ENCODE measurements around the gene SEC14L5. TPM values are rescaled to one million over a fixed set of nuclear protein-coding genes. Genes with fewer than 3 reads are reported as not detected.

SEC14L5 gene
- polyA plus RNA-seq, 1 experiment, result 0.05 TPM

- no peak for TF ChIP-seq CTCF (IDR thresholded peaks at IDR 0.05; ENCODE audit: low read depth, low read length)
- H3K4me3 ChIP-seq (ENCODE audit: low read depth, low read length), result no peak overlapping the region
- DNase-seq (ENCODE audit: low read depth, low spot score), result no peak
- H3K27me3 ChIP-seq (ENCODE audit: control insufficient read depth, insufficient read depth, low read length), result no peaks in the 10 kb centered on the region
- POLR2A ChIA-PET, result interaction anchor here (1.0 kb wide), 1 partner anchor 31 kb away, joined by 3 read pairs; no protein-coding TSS in a partner anchor
- no peaks in the 10 kb centered on the region for H3K9me3 ChIP-seq (ENCODE audit: control insufficient read depth, insufficient read depth, low read length)
- H3K27ac ChIP-seq (ENCODE audit: low read depth, low read length), result no peak overlapping the region
- CTCF ChIA-PET, result interaction anchor here (1.4 kb wide), 1 partner anchor 43 kb away, joined by 3 read pairs; no protein-coding TSS in a partner anchor
Observed at GRCh38 chr16:4911970-4912386, 46.2 kb upstream of the SEC14L5 start.

GRCh38 chr16:4913130-4913773 is 44.9 kb upstream of the SEC14L5 start:
- TF ChIP-seq CTCF (IDR thresholded peaks at IDR 0.05; ENCODE audit: low read depth, low read length), result no peak
- no peak for DNase-seq (ENCODE audit: low read depth, low spot score)
- H3K27ac ChIP-seq (ENCODE audit: low read depth, low read length), result no peak overlapping the region
- H3K9me3 ChIP-seq (ENCODE audit: control insufficient read depth, insufficient read depth, low read length), result no peaks in the 10 kb centered on the region
- CTCF ChIA-PET, result no interaction called here
- H3K27me3 ChIP-seq (ENCODE audit: control insufficient read depth, insufficient read depth, low read length), result no peaks in the 10 kb centered on the region
- H3K4me3 ChIP-seq (ENCODE audit: low read depth, low read length), result no peak overlapping the region
- POLR2A ChIA-PET, result no interaction called here

GRCh38 chr16:4913774-4914525 is 44.2 kb upstream of the SEC14L5 start:
- ChIA-PET POLR2A (no interaction called here), CTCF (no interaction called here)
- no peak overlapping the region for H3K4me3 ChIP-seq (ENCODE audit: low read depth, low read length)
- H3K9me3 ChIP-seq (ENCODE audit: control insufficient read depth, insufficient read depth, low read length), result no peaks in the 10 kb centered on the region
- no peak for DNase-seq (ENCODE audit: low read depth, low spot score)
- no peak for TF ChIP-seq CTCF (IDR thresholded peaks at IDR 0.05; ENCODE audit: low read depth, low read length)
- no peaks in the 10 kb centered on the region for H3K27me3 ChIP-seq (ENCODE audit: control insufficient read depth, insufficient read depth, low read length)
- no peak overlapping the region for H3K27ac ChIP-seq (ENCODE audit: low read depth, low read length)

GRCh38 chr16:4914528-4915225 is 43.5 kb upstream of the SEC14L5 start:
- no peaks in the 10 kb centered on the region for H3K9me3 ChIP-seq (ENCODE audit: control insufficient read depth, insufficient read depth, low read length)
- no peak for TF ChIP-seq CTCF (IDR thresholded peaks at IDR 0.05; ENCODE audit: low read depth, low read length)
- peak overlapping the region; percentile 80 for H3K27ac ChIP-seq (ENCODE audit: low read depth, low read length)
- no peak for DNase-seq (ENCODE audit: low read depth, low spot score)
- ChIA-PET CTCF (no interaction called here), POLR2A (interaction anchor here (1.0 to 1.3 kb wide), 2 partner anchors 14 to 30 kb away, joined by 3 to 7 read pairs; no protein-coding TSS in a partner anchor)
- no peak overlapping the region for H3K4me3 ChIP-seq (ENCODE audit: low read depth, low read length)
- H3K27me3 ChIP-seq (ENCODE audit: control insufficient read depth, insufficient read depth, low read length), result no peaks in the 10 kb centered on the region

Measured in AG04450 (cell line).